ENCODE measurements around the gene ERP27. TPM values are rescaled to one million over a fixed set of nuclear protein-coding genes. Genes with fewer than 3 reads are reported as not detected.

ERP27 gene
- total and polyA plus RNA-seq, 2 of the 8 experiments (the other 6 are each of a cell fraction or from before 2014, with no cell fraction given), result not detected

GRCh38 chr12:14972816-14973215 lies 34.5 kb upstream of the ERP27 start, which contains the start of gene PDE6H:
PDE6H (plus strand) TSS chr12:14973042; CDS start chr12:14978013, 4,971 bp downstream.
- Histone ChIP-seq H3K14ac (ENCODE audit: insufficient read length) (no peak within 1 kb of the TSS), H3K4me1 (replicated peaks in 1 of 4; ENCODE audit: control insufficient read depth in 3 of 4, insufficient read depth in 4 of 4, low read length in 3 of 4) (no peaks in the 10 kb centered on the region)

More at GRCh38 chr12:14972816-14973215, 34.5 kb upstream of the ERP27 start, which contains the start of gene PDE6H:
- H2BK15ac ChIP-seq (ENCODE audit: low read length), result no peak within 1 kb of the TSS
- H2BK12ac ChIP-seq (ENCODE audit: low read depth, low read length), result no peak within 1 kb of the TSS
- H3K4ac ChIP-seq (replicated peaks; ENCODE audit: insufficient read length, low read depth, low read length), result no peak within 1 kb of the TSS
- no peak within 1 kb of the TSS for H4K91ac ChIP-seq (replicated peaks; ENCODE audit: insufficient read length, low read length)
- no peak within 1 kb of the TSS for H2BK120ac ChIP-seq (replicated peaks; ENCODE audit: low read depth, low read length)
- no peak within 1 kb of the TSS for H3K27ac ChIP-seq (ENCODE audit: low read depth, low read length)
- H3K4me3 ChIP-seq (ENCODE audit: extremely low read depth in 1 of 4, insufficient read depth in 2 of 4, low read depth in 3 of 4, low read length in 4 of 4), result no peak within 1 kb of the TSS
- H3K4me2 ChIP-seq (ENCODE audit: insufficient read depth in 1 of 2, low read depth in 2 of 2, low read length in 2 of 2), result no peak within 1 kb of the TSS
- H3K79me2 ChIP-seq (ENCODE audit: control insufficient read depth in 1 of 2, insufficient read depth in 2 of 2, low read length in 2 of 2), result no peaks in the 10 kb centered on the region
- no peak within 1 kb of the TSS for H2BK5ac ChIP-seq (ENCODE audit: low read depth, low read length)
- H2AK5ac ChIP-seq (ENCODE audit: low read depth, low read length), result no peak within 1 kb of the TSS
- H3K56ac ChIP-seq (replicated peaks; ENCODE audit: insufficient read length, low read depth, low read length), result no peak within 1 kb of the TSS
- ChIA-PET CTCF (ENCODE audit: partially characterized antibody) (interaction anchor here (1.4 to 1.8 kb wide), 5 partner anchors 22 to 125 kb away, joined by 3 to 7 read pairs (median 4); partner anchors contain the start of gene ERP27), POLR2A (ENCODE audit: partially characterized antibody) (interaction anchor here (0.9 kb wide), 1 partner anchor 11 kb away, joined by 3 read pairs; no protein-coding TSS in a partner anchor)
- FAIRE-seq (no peak), DNase-seq (ENCODE audit: low read depth in 1 of 2, low spot score in 2 of 2) (no peak)
- no peak within 1 kb of the TSS for H4K8ac ChIP-seq (ENCODE audit: extremely low read depth, insufficient read depth, low read length)
- no peaks in the 10 kb centered on the region for H3K79me1 ChIP-seq (ENCODE audit: low read depth, low read length)
- H3K23ac ChIP-seq (ENCODE audit: insufficient read length), result no peak within 1 kb of the TSS
- H4K20me1 ChIP-seq (replicated peaks in 1 of 2; ENCODE audit: control insufficient read depth in 1 of 2, insufficient read depth in 2 of 2, low read length in 2 of 2), result no peaks in the 10 kb centered on the region
- no peak for TF ChIP-seq RAD21 (IDR thresholded peaks at IDR 0.05 in 1 of 2, conservative IDR thresholded peaks at IDR 0.05 in 1 of 2; ENCODE audit: low read depth in 2 of 2, low read length in 2 of 2)
- no peak for TF ChIP-seq HDAC2 (IDR thresholded peaks at IDR 0.05; ENCODE audit: borderline replicate concordance in 1 of 2, low read depth in 2 of 2, low read length in 2 of 2)
- TF ChIP-seq CHD1 (IDR thresholded peaks at IDR 0.05; ENCODE audit: low read depth, low read length), result no peak
- no peak for TF ChIP-seq RFX5 (IDR thresholded peaks at IDR 0.05; ENCODE audit: borderline replicate concordance, low read depth, low read length)
- TF ChIP-seq JUN (IDR thresholded peaks at IDR 0.05; ENCODE audit: low read depth, low read length), result no peak
- no peak for TF ChIP-seq RXRA (IDR thresholded peaks at IDR 0.05; ENCODE audit: insufficient read depth, low read depth, low read length)
- TF ChIP-seq YY1 (IDR thresholded peaks at IDR 0.05; ENCODE audit: low read depth, low read length), result no peak
- TF ChIP-seq SUZ12 (IDR thresholded peaks at IDR 0.05; ENCODE audit: low read length), result no peak
- no peaks in the 10 kb centered on the region for H3K23me2 ChIP-seq (ENCODE audit: low read depth, low read length)
- H3K36me3 ChIP-seq (ENCODE audit: control insufficient read depth in 2 of 4, insufficient read depth in 4 of 4, low read length in 3 of 4), result no peaks in the 10 kb centered on the region
- H4K5ac ChIP-seq (ENCODE audit: insufficient read length, low read depth, low read length), result no peak within 1 kb of the TSS
- peaks cover 0 to 1% (median 0%) of the 10 kb centered on the region in 4 experiments; a peak in 1 of 7 replicates for H3K27me3 ChIP-seq (replicated peaks in 1 of 4; ENCODE audit: control insufficient read depth in 3 of 4, extremely low read depth in 1 of 4, insufficient read depth in 3 of 4, low read length in 3 of 4)
- H3K9ac ChIP-seq (replicated peaks in 1 of 4; ENCODE audit: extremely low read depth in 1 of 4, low read depth in 3 of 4, low read length in 3 of 4), result no peak within 1 kb of the TSS
- 88% methylated on average over 2 of the region's 2 CpGs; no CpG with 5 or more reads in 1 of the 2 experiments for WGBS, 2 experiments (ENCODE audit: extremely low coverage in 1 of 2, insufficient coverage in 1 of 2, insufficient read length in 1 of 2, insufficient replicate concordance in 2 of 2, low coverage in 1 of 2, low lambda C conversion rate in 2 of 2, missing lambda C conversion rate in 1 of 2)
- no peaks in the 10 kb centered on the region for H3K9me3 ChIP-seq (ENCODE audit: insufficient read depth in 2 of 2, low read depth in 1 of 2, low read length in 1 of 2)
- no peak within 1 kb of the TSS for H2BK20ac ChIP-seq (ENCODE audit: low read length)
- H3K18ac ChIP-seq (ENCODE audit: extremely low read depth, low read length), result no peak within 1 kb of the TSS
- H2AFZ ChIP-seq (ENCODE audit: low read length), result no peak within 1 kb of the TSS; the same call in 1 of the 2 replicates

All from H1 (cell line).